Measurements from ENCODE around the gene ITLN1.
"Not testable (repeated sequence)": the region's sequence is repeated elsewhere in the genome, so short reads cannot be mapped to it uniquely, and the experiment has no call there.

The ITLN1 gene

GRCh38 chr1:160884579-160884978 lies 401 bp downstream of the ITLN1 start:
- peak; percentile 39 for DNase-seq (ENCODE audit: low read depth, low spot score)
- H3K4me3 ChIP-seq (ENCODE audit: low read length): no peak overlapping the region

GRCh38 chr1:160883581-160884513 lies 1.1 kb downstream of the ITLN1 start:
- no peak overlapping the region for H3K4me3 ChIP-seq (ENCODE audit: low read length)
- DNase-seq (ENCODE audit: low read depth, low spot score): no peak

GRCh38 chr1:160882582-160882981 lies 2.4 kb downstream of the ITLN1 start:
- no peak overlapping the region for H3K4me3 ChIP-seq (ENCODE audit: low read length)
- DNase-seq (ENCODE audit: low read depth, low spot score): no peak

- not testable (repeated sequence) for DNase-seq (ENCODE audit: low read depth, low spot score)
Measured at GRCh38 chr1:160881264-160881663, 3.7 kb downstream of the ITLN1 start.

DNA sequence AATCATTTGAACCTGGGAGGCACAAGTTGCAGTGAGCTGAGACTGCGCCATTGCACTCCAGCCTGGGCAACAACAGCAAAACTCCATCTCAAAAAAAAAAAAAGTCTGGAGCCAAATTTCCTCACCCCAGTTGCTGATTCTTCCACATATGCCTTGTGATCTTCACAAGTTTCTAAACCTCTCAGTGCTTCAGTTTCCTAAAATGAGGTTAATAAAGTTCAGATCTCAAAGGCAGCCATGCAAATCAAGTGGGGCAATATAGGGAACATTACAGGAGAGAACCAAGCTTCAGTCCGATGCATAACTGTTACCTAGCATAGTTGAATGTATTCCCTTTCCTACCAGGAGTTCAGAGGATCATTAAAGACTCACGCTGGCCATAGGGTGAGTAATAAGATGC lies 4.8 kb downstream of the ITLN1 start:
- no peak overlapping the region for H3K4me3 ChIP-seq (ENCODE audit: low read length)
- DNase-seq (ENCODE audit: low read depth, low spot score): no peak

More at GRCh38 chr1:160881264-160881663, 3.7 kb downstream of the ITLN1 start:
- H3K4me3 ChIP-seq (ENCODE audit: low read length): not testable (repeated sequence)

DNA sequence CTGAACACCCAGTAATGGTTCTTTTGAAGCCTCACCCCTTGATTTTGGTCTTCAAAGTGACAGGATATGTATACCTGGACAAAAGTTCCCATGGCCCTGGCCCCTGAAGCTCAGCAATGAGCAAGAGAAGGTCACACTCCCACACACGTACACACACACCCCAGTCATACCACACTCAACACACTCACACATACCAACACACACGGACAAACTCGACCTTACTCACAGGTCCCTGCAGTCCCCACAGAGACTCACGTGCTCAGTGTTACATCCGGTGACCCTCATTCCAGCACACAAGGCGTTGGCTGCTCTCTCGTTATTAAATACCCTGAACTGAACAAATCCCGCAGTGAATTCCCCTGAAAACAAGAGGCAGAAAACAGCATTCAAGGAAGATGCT lies 5.9 kb downstream of the ITLN1 start:
- no peak overlapping the region for H3K4me3 ChIP-seq (ENCODE audit: low read length)
- DNase-seq (ENCODE audit: low read depth, low spot score): no peak

- peak; percentile 41 for DNase-seq (ENCODE audit: low read depth, low spot score)
- no peak overlapping the region for H3K4me3 ChIP-seq (ENCODE audit: low read length)
Measured at GRCh38 chr1:160877221-160877620, 7.8 kb downstream of the ITLN1 start.

DNA sequence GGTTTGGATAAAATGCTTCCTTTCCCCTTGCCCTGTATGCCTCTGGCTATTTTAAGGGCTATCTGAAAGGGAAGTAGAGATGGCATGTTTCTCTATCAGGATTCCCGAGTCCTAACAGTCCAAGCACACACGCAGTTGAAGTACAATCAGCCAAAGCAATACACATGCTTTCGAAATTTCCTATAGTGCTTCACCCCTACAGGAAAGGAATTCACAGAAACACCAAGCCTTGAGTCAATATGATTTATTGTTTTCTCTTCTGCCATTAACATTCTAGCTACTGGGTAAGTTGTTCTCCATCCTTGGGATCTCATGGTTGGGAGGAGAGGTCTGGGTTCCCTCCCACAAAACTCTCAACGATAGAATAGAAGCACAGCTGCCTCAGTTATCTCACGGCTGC lies 8.7 kb downstream of the ITLN1 start:
- H3K4me3 ChIP-seq (ENCODE audit: low read length): no peak overlapping the region
- DNase-seq (ENCODE audit: low read depth, low spot score): no peak

GRCh38 chr1:160875591-160875990 lies 9.4 kb downstream of the ITLN1 start:
- DNase-seq (ENCODE audit: low read depth, low spot score): not testable (repeated sequence)

GRCh38 chr1:160874935-160875334 lies 10.0 kb downstream of the ITLN1 start:
- H3K4me3 ChIP-seq (ENCODE audit: low read length): no peak overlapping the region
- DNase-seq (ENCODE audit: low read depth, low spot score): no peak

More at GRCh38 chr1:160875591-160875990, 9.4 kb downstream of the ITLN1 start:
- H3K4me3 ChIP-seq (ENCODE audit: low read length): not testable (repeated sequence)

GRCh38 chr1:160868141-160868540 lies 16.8 kb downstream of the ITLN1 start:
- DNase-seq (ENCODE audit: low read depth, low spot score): no peak
- no peak overlapping the region for H3K4me3 ChIP-seq (ENCODE audit: low read length)

DNA sequence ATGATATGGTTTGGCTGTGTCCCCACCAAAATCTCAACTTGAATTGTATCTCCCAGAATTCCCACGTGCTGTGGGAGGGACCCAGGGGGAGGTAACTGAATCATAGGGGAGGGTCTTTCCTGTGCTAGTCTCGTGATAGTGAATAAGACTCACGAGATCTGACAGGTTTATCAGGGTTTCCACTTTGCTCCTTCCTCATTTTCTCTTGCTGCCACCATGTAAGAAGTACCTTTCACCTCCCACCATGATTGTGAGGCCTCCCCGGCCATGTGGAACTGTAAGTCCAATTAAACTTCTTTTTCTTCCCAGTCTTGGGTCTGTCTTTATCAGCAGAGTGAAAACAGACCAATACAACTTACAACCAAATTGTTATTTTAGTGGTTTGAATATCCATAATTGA lies 17.3 kb downstream of the ITLN1 start:
- not testable (repeated sequence) for H3K4me3 ChIP-seq (ENCODE audit: low read length); DNase-seq (ENCODE audit: low read depth, low spot score)

DNA sequence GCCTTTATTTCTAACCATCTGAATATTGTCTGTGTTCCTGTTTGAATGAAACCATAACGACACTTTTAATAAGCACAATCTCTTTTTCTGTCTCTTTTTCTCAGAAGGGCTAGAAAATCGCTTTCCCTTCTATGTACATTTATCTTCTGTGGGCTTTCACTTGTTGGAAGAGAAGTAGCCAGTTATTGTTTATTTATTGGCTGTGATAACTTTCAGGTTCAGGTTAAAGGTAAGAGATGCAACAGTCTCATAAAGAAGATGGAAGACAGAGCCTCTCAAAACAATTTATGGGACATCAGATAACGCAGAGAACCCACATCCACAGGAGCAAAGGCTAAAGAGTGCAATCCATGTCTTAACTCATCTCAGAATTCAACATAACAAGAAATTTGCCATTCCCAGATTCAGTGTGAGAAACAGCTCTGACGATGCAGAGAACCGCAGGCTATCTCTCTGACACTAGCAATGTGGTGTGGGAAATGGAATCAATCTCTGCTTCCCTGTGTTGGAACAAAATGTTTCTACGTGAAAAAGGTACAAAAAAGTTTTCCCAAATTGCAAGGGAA lies 18.2 kb downstream of the ITLN1 start:
- H3K4me3 ChIP-seq (ENCODE audit: low read length): no peak overlapping the region
- DNase-seq (ENCODE audit: low read depth, low spot score): no peak

DNA sequence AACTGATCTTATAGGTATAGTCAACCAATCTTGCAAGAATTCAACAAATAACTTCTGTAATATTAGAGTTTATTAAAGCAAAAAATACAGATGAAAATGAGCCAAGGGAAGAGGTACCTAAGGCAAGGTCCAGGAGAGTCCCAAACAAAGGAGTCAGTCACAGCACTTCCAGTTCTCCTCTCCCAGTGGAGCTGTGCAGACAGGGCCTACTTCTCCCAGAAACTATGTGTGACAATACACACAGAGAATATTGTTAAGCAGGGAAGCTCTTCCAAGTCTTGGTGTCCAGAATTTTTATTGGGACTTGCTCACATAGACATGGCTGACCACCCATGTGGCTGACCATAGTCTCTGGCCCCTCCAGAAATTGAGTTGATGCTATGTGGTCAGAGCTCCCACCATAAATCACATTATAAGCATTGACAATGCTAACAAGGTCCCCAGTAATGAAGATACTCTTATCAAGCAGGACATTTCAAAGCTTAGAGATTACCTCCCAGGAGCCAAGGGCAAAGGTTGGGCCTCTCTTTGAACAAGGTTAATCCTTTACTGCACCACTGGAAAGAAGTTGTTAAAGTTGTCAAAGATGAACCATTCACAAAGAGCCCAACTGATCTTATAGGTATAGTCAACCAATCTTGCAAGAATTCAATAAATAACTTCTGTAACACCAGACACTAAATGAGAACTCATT lies 18.8 kb downstream of the ITLN1 start:
- no peak for DNase-seq (ENCODE audit: low read depth, low spot score)
- H3K4me3 ChIP-seq (ENCODE audit: low read length): no peak overlapping the region

- DNase-seq (ENCODE audit: low read depth, low spot score): no peak
- no peak overlapping the region for H3K4me3 ChIP-seq (ENCODE audit: low read length)
Measured at GRCh38 chr1:160865337-160865736, 19.6 kb downstream of the ITLN1 start.

DNA sequence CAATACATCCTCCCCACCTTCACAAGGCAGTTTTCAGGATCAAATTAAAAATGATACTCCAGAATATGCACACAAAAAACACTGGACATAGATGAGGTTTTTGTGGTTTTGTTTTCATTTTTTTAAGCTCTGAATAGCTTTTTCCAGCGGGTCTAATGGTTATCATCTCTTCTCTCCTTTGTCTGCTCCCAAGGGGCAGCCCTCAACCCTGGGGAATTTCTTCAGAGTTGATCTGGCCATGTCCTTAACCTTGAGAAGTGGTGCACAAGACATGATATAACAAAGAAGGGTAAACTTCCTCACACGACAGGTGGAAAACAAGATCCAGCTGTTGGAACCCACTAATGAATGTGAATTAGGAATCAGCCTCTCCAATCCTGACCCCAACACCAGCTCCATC lies 20.8 kb downstream of the ITLN1 start:
- no peak overlapping the region for H3K4me3 ChIP-seq (ENCODE audit: low read length)
- DNase-seq (ENCODE audit: low read depth, low spot score): no peak

DNA sequence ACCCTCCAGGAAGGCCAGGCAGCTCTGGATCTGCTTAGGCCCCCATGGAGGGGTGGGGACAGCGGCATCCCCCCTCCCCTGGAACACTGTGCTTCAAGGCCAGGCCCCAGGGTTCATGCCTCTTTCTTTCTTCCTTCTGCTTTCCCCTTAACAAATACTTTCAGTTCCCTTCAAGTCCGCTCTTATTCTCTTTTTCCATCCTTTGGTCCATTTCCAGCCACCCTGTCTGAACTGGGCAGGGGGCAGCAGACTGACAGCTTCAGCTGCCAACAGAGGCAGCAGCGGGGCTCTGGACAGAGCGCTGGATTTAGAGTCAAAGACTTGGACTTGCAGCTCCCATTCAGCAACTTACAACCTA lies 21.2 kb downstream of the ITLN1 start:
- DNase-seq (ENCODE audit: low read depth, low spot score): no peak
- no peak overlapping the region for H3K4me3 ChIP-seq (ENCODE audit: low read length)

DNA sequence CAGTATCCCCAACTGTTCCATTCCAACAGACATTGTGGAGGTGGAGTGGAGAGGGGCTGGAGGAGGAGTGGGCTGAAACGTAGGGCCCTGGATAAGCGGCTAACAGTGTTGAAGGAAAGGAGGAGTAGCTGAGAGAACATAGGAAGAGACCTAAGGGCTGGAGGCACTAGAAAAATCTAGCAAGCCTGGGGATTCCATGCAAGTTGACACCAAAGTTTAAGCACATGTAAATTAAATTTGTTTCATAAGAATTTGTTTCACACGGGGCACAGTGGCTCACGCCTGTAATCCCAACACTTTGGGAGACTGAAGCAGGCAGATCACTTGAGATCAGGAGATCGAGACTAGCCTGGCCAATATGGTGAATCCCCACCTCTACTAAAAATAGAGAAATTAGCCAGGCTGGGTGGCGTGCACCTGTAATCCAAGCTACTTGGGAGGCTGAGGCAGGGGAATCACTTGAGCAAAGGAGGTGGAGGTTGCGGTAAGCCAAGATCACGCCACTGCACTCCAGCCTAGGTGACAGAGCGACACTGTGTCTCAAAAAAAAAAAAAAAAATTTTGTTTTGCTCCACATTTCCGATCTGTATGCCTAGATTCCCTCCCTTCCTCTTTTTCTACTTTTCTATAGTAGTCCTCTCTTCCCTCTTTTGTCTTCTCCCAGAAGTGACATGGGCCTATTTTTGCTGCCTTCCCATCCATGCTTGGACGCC lies 21.8 kb downstream of the ITLN1 start:
- DNase-seq (ENCODE audit: low read depth, low spot score): no peak
- no peak overlapping the region for H3K4me3 ChIP-seq (ENCODE audit: low read length)

GRCh38 chr1:160862203-160863060 lies 22.5 kb downstream of the ITLN1 start, which contains the start of gene CD244:
TSS of gene CD244 (minus strand) at chr1:160862887. CDS start at chr1:160862677, 210 bp downstream.
- peak; percentile 50 for DNase-seq (ENCODE audit: low read depth, low spot score)
- H3K4me3 ChIP-seq (ENCODE audit: low read length): no peak within 1 kb of the TSS

Data from Jurkat, Clone E6-1 (cell line).